ENCODE measurements around the gene ADGRF3.

GRCh38 chr2:26356111-26356510, 9.5 kb upstream of the ADGRF3 start:
- TF ChIP-seq CTCF (conservative IDR thresholded peaks at IDR 0.05; ENCODE audit: low read depth, low read length), result no peak
- no peak for TF ChIP-seq EZH2 (IDR thresholded peaks at IDR 0.05; ENCODE audit: borderline replicate concordance, low read depth, low read length, poor library complexity, severe bottlenecking)
